Measurements from ENCODE around the gene ACACA.

GRCh38 chr17:37438141-37438540, 31.5 kb upstream of the ACACA start:
- TF ChIP-seq ESRRG (CRISPR knock-in tag; IDR thresholded peaks at IDR 0.05) (no peak), ISL1 (CRISPR knock-in tag; IDR thresholded peaks at IDR 0.05) (no peak), ZFP30 (CRISPR knock-in tag; IDR thresholded peaks at IDR 0.05) (no peak), CSDC2 (CRISPR knock-in tag; IDR thresholded peaks at IDR 0.05) (no peak), BACH2 (CRISPR knock-in tag; IDR thresholded peaks at IDR 0.05; ENCODE audit: borderline replicate concordance) (no peak), SNAI2 (CRISPR knock-in tag; IDR thresholded peaks at IDR 0.05) (no peak), GLIS3 (CRISPR knock-in tag; IDR thresholded peaks at IDR 0.05) (no peak), TCF4 (CRISPR knock-in tag; IDR thresholded peaks at IDR 0.05; ENCODE audit: borderline replicate concordance) (no peak), RARB (CRISPR knock-in tag; IDR thresholded peaks at IDR 0.05) (no peak), ZNF8 (CRISPR knock-in tag; IDR thresholded peaks at IDR 0.05) (no peak)
- TF ChIP-seq, protein P1, sequence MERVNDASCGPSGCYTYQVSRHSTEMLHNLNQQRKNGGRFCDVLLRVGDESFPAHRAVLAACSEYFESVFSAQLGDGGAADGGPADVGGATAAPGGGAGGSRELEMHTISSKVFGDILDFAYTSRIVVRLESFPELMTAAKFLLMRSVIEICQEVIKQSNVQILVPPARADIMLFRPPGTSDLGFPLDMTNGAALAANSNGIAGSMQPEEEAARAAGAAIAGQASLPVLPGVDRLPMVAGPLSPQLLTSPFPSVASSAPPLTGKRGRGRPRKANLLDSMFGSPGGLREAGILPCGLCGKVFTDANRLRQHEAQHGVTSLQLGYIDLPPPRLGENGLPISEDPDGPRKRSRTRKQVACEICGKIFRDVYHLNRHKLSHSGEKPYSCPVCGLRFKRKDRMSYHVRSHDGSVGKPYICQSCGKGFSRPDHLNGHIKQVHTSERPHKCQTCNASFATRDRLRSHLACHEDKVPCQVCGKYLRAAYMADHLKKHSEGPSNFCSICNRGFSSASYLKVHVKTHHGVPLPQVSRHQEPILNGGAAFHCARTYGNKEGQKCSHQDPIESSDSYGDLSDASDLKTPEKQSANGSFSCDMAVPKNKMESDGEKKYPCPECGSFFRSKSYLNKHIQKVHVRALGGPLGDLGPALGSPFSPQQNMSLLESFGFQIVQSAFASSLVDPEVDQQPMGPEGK (CRISPR knock-in tag; IDR thresholded peaks at IDR 0.05; ENCODE audit: borderline replicate concordance): no peak
